GM18907 (cell line): ENCODE results near the gene LEKR1.

Source experiments
- ATAC-seq: cut with Tn5 transposase; IDR thresholded peaks from one replicate; pipeline ENCODE4 v1.9.1; 2021; ENCODE audit warnings: mild to moderate bottlenecking, moderate library complexity; ENCODE audit not compliant: unreplicated experiment

Gene LEKR1

GRCh38 chr3:157093096-157093495, 266.9 kb downstream of the LEKR1 start:
- peak; percentile 23 for ATAC-seq

- ATAC-seq, result no peak
These were observed 268.1 kb downstream of the LEKR1 start for GRCh38 chr3:157094301-157094700.

- no peak for ATAC-seq
These were observed 268.8 kb downstream of the LEKR1 start for GRCh38 chr3:157094751-157095480.
